GM12891 (cell line): ENCODE data around the gene KIF23.

Experiments used
- POLR2A ChIP-seq: IDR thresholded peaks from 2 replicates; pipeline ENCODE4 v1.6.1; 2011; ENCODE audit warnings: low read depth, low read length, control low read depth
- POLR2AphosphoS5 ChIP-seq: IDR thresholded peaks from 2 replicates; pipeline ENCODE4 v1.6.1; 2011; ENCODE audit warnings: low read depth, low read length, control low read depth
- TAF1 ChIP-seq: IDR thresholded peaks from 2 replicates; pipeline ENCODE4 v1.6.1; 2011; ENCODE audit warnings: low read depth, low read length, control low read depth

DNA sequence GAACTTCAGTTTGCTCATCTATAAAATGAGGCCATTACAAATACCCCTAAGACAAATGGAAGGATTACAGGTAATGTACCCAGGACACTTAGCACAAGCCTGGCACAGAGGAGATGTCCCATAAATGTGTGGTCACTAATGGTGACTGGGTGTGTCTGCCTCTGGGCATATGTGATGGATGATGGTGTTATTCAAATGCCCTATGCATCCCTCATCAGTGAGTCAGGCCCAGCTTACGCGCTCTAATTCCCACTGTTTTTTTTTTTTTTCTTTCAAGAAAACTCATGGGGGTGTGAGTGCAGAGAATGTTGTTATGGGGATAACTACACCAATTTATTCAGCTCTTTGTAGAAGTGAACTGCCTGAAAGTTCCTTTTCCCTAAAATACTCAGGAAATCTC is 23.6 kb upstream of the KIF23 start:
- no peak for TF ChIP-seq POLR2AphosphoS5
- TF ChIP-seq POLR2A, result no peak
- TF ChIP-seq TAF1, result no peak
